HFF-Myc (cell line): ENCODE measurements around the gene NKX6-2.

Experiments used
- DNase-seq: peaks from one replicate; pipeline ENCODE4 v3.0.0-alpha.2; 2011; ENCODE audit warnings: low read depth; ENCODE audit errors: extremely low read depth
- H3K4me3 ChIP-seq: replicated peaks from 2 replicates; pipeline ENCODE4 v1.5.1; 2011; ENCODE audit warnings: low read depth, mild to moderate bottlenecking, control low read depth, low read length
- CTCF ChIP-seq: IDR thresholded peaks from 2 replicates; pipeline ENCODE4 v1.5.1; 2012; ENCODE audit warnings: mild to moderate bottlenecking, low read depth, low read length, control low read depth; ENCODE audit errors: missing control alignments

Gene NKX6-2

GRCh38 chr10:132748135-132748534 is 37.8 kb downstream of the NKX6-2 start:
- TF ChIP-seq CTCF = no peak
- no peak for DNase-seq
- H3K4me3 ChIP-seq = no peak overlapping the region

DNA sequence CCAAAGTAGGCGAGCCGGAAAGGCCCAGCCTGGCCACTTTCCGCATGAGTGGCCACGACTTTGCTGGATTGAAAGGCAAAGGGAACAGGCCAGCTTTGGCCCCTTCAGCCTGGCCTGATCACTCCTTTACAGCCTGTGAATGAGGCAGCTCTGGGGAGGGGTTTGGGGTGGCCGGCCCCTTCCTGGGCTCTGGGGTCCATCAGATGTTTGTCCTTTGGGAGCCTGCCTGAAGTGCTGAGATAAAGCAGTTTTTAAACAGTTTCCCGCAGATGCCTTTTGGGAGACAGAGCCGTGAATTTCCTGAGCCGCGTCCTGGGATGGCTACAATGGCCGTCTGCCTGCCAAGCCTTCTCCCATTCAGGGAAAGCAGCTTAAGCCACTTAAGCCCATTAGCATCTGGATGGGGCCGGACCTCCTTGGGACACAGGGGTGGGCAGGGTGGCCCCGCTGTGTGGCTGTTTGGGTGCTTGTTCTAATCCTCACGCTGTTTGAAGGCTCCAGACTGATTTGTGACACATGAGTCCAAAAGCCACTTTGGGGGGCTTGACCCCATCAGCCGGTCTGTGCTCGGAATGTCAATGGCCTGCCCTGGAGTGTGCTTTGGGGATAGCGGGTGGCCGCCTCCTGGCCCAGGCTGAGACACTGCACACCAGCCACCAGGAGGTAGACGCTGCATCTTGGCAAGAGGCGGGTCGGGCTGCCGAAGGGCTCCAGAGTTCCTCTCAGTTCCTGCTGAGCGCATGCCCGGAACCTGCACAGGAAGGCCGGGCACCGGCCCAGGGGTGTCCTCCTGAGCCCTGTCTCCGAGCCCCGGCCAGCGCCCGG is 38.9 kb downstream of the NKX6-2 start:
- no peak overlapping the region for H3K4me3 ChIP-seq
- TF ChIP-seq CTCF = no peak
- no peak for DNase-seq

GRCh38 chr10:132746386-132746785 is 39.6 kb downstream of the NKX6-2 start:
- DNase-seq = no peak
- H3K4me3 ChIP-seq = no peak overlapping the region
- no peak for TF ChIP-seq CTCF

GRCh38 chr10:132745971-132746370 is 40.0 kb downstream of the NKX6-2 start:
- no peak overlapping the region for H3K4me3 ChIP-seq
- TF ChIP-seq CTCF = no peak
- DNase-seq = no peak

DNA sequence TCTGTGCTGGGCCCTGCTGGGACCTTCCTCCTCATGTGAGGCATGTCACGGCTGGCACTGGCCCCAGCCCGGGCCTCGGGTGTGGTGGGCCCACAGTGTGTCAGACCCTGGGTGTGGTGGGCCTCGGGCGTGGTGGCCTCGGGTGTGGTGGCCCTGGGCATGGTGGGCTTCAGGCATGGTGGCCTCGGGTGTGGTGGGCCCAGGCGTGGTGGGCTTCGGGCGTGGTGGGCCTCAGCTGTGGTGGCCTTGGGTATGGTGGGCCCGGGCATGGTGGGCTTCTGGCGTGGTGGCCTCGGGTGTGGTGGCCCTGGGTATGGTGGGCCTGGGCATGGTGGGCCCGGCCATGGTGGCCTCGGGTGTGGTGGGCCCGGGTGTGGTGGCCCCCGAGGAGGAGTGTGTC is 40.4 kb downstream of the NKX6-2 start:
- no peak for TF ChIP-seq CTCF
- H3K4me3 ChIP-seq = no peak overlapping the region
- DNase-seq = no peak

- no peak for DNase-seq
- H3K4me3 ChIP-seq = no peak overlapping the region
- no peak for TF ChIP-seq CTCF
Observed at GRCh38 chr10:132744839-132745238, 41.1 kb downstream of the NKX6-2 start.
